Neuronal stem cell (in vitro differentiated cells): ENCODE results near the gene TOMT. TPM values are rescaled to one million over a fixed set of nuclear protein-coding genes. Genes with fewer than 3 reads are reported as not detected.

Source experiments
- DNase-seq: peaks from one replicate; pipeline ENCODE4 v3.0.0-alpha.2; 2013; ENCODE audit warnings: low spot score
- H2AFZ ChIP-seq: one replicate; pipeline ENCODE4 v1.6.1; 2013; ENCODE audit warnings: mild to moderate bottlenecking, low read length, inconsistent platforms
- H2AK5ac ChIP-seq: 2 replicates; pipeline ENCODE4 v1.6.1; 2013; ENCODE audit warnings: low read depth, mild to moderate bottlenecking, inconsistent platforms, low read length, moderate library complexity, mixed read lengths
- H2BK120ac ChIP-seq: 2 replicates; pipeline ENCODE4 v1.6.1; 2013; ENCODE audit warnings: low read depth, mild to moderate bottlenecking, inconsistent platforms, low read length, moderate library complexity, mixed read lengths
- H2BK12ac ChIP-seq: one replicate; pipeline ENCODE4 v1.6.1; 2013; ENCODE audit warnings: low read length, inconsistent platforms
- H2BK15ac ChIP-seq: 2 replicates; pipeline ENCODE4 v1.6.1; 2013; ENCODE audit warnings: mild to moderate bottlenecking, low read length, inconsistent platforms, mixed read lengths
- H2BK5ac ChIP-seq: one replicate; pipeline ENCODE4 v1.6.1; 2013; ENCODE audit warnings: inconsistent platforms, mild to moderate bottlenecking, low read length, moderate library complexity
- H3K14ac ChIP-seq: one replicate; pipeline ENCODE4 v1.6.1; 2013; ENCODE audit warnings: low read length, inconsistent platforms
- H3K18ac ChIP-seq: 2 replicates; pipeline ENCODE4 v1.6.1; 2013; ENCODE audit warnings: low read length, inconsistent platforms
- H3K23ac ChIP-seq: 2 replicates; pipeline ENCODE4 v1.6.1; 2013; ENCODE audit warnings: low read depth, mild to moderate bottlenecking, mixed read lengths, low read length, inconsistent platforms; ENCODE audit not compliant: poor library complexity
- H3K27ac ChIP-seq: replicated peaks from 3 replicates; pipeline ENCODE4 v1.5.1; 2013; ENCODE audit warnings: low read length, inconsistent platforms
- H3K27me3 ChIP-seq, 3 experiments: 2 replicates each; pipeline ENCODE4 v1.6.1; 2013; ENCODE audit warnings: low read length in 3 of 3, mild to moderate bottlenecking in 2 of 3, inconsistent platforms in 1 of 3, low read depth in 1 of 3, mixed read lengths in 1 of 3, moderate library complexity in 1 of 3; ENCODE audit not compliant: control insufficient read depth in 3 of 3, insufficient read depth in 3 of 3
- H3K36me3 ChIP-seq, 2 donors: replicated peaks in 1 of 2; 2 replicates each; pipeline ENCODE4 v1.6.1; 2013; ENCODE audit warnings: low read length in 2 of 2; ENCODE audit not compliant: control insufficient read depth in 2 of 2, insufficient read depth in 2 of 2
- H3K4ac ChIP-seq: 2 replicates; pipeline ENCODE4 v1.6.1; 2013; ENCODE audit warnings: inconsistent platforms, mild to moderate bottlenecking, low read length, moderate library complexity
- H3K4me1 ChIP-seq, 2 donors: 1 replicate in 1 of 2; 2 replicates in 1 of 2; pipeline ENCODE4 v1.6.1; 2013; ENCODE audit warnings: low read length in 2 of 2, low read depth in 1 of 2; ENCODE audit not compliant: control insufficient read depth in 2 of 2, insufficient read depth in 1 of 2
- H3K4me2 ChIP-seq: one replicate; pipeline ENCODE4 v1.6.1; 2013; ENCODE audit warnings: mild to moderate bottlenecking, low read length, inconsistent platforms; ENCODE audit not compliant: insufficient read depth, poor library complexity, severe bottlenecking
- H3K4me3 ChIP-seq, 2 donors: 2 replicates each; pipeline ENCODE4 v1.5.1; 2013; ENCODE audit warnings: low read length in 2 of 2, mild to moderate bottlenecking in 2 of 2, inconsistent platforms in 1 of 2, moderate library complexity in 1 of 2
- H3K79me1 ChIP-seq: one replicate; pipeline ENCODE4 v1.6.1; 2013; ENCODE audit warnings: low read depth, mild to moderate bottlenecking, inconsistent platforms, low read length, moderate library complexity
- H3K9ac ChIP-seq: one replicate; pipeline ENCODE4 v1.6.1; 2013; ENCODE audit warnings: mild to moderate bottlenecking, low read depth, low read length, inconsistent platforms; ENCODE audit not compliant: poor library complexity
- H3K9me3 ChIP-seq, 2 donors: replicated peaks in 1 of 2; 2 replicates each; pipeline versions ENCODE3 to v1.6.1; 2013; ENCODE audit warnings: low read length in 2 of 2, mild to moderate bottlenecking in 2 of 2, inconsistent platforms in 1 of 2, low read depth in 1 of 2, mixed read lengths in 1 of 2, moderate library complexity in 1 of 2; ENCODE audit not compliant: control insufficient read depth in 2 of 2, insufficient read depth in 1 of 2
- H4K8ac ChIP-seq: one replicate; pipeline ENCODE4 v1.6.1; 2013; ENCODE audit warnings: low read depth, mild to moderate bottlenecking, inconsistent platforms, low read length, moderate library complexity
- H4K91ac ChIP-seq: one replicate; pipeline ENCODE4 v1.6.1; 2013; ENCODE audit warnings: low read length, low read depth, mild to moderate bottlenecking, inconsistent platforms; ENCODE audit not compliant: poor library complexity
- WGBS, 2 donors: extraction: QIAGEN DNeasy Blood & Tissue Kit; methylation state at CpG; one replicate each; pipeline ENCODE4 v1.1.7; 2013; ENCODE audit warnings: missing lambda C conversion rate in 2 of 2, mixed read lengths in 1 of 2; ENCODE audit not compliant: insufficient read length in 2 of 2, insufficient replicate concordance in 1 of 2; ENCODE audit errors: extremely low coverage in 2 of 2; 5-methylcytosine and 5-hydroxymethylcytosine counted together
- polyA plus RNA-seq, 2 experiments: library from polyadenylated mRNA; stranded (reverse); fragments of 200-250 nt; gene quantifications; one replicate each; pipeline ENCODE4 v1.2.3, GENCODE V29; 2013

Gene TOMT, protein sequence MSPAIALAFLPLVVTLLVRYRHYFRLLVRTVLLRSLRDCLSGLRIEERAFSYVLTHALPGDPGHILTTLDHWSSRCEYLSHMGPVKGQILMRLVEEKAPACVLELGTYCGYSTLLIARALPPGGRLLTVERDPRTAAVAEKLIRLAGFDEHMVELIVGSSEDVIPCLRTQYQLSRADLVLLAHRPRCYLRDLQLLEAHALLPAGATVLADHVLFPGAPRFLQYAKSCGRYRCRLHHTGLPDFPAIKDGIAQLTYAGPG
- polyA plus RNA-seq (2013, experiment 1 of 2), result not detected
- polyA plus RNA-seq (2013, experiment 2 of 2), result not detected

DNA sequence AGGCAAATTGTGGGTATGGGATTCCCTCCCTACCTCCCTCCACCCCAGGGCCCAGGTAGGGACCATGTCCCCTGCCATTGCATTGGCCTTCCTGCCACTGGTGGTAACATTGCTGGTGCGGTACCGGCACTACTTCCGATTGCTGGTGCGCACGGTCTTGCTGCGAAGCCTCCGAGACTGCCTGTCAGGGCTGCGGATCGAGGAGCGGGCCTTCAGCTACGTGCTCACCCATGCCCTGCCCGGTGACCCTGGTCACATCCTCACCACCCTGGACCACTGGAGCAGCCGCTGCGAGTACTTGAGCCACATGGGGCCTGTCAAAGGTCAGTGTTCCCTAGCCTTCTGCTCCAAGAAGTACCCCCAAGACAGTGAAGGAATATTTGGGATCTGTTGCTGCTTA is at the start of gene TOMT:
TOMT (plus strand) TSS at position 37 of the 400 bp plus-strand sequence; CDS start at position 65, 28 bp downstream.
- Histone ChIP-seq H2AK5ac (peak within 1 kb of the TSS; percentile 51), H4K91ac (no peak within 1 kb of the TSS), H3K18ac (no peak within 1 kb of the TSS), H3K4me1 (peaks cover 9 to 11% of the 10 kb centered on the region in 2 donors), H3K79me1 (peaks cover 4% of the 10 kb centered on the region), H2AFZ (no peak within 1 kb of the TSS), H3K14ac (no peak within 1 kb of the TSS), H2BK5ac (no peak within 1 kb of the TSS), H3K9ac (no peak within 1 kb of the TSS), H2BK120ac (no peak within 1 kb of the TSS), H3K9me3 (no peaks in the 10 kb centered on the region), H3K23ac (no peak within 1 kb of the TSS), H2BK12ac (no peak within 1 kb of the TSS), H3K27me3 (no peaks in the 10 kb centered on the region), H2BK15ac (no peak within 1 kb of the TSS), H3K36me3 (peaks cover 8 to 32% of the 10 kb centered on the region in 2 donors), H3K4me2 (no peak within 1 kb of the TSS), H3K4ac (no peak within 1 kb of the TSS), H4K8ac (no peak within 1 kb of the TSS), H3K4me3 (no peak within 1 kb of the TSS), H3K27ac (no peak within 1 kb of the TSS)
- WGBS, 2 donors, result no CpG with 5 or more reads among the region's 14 CpGs
- DNase-seq, result no peak

DNA sequence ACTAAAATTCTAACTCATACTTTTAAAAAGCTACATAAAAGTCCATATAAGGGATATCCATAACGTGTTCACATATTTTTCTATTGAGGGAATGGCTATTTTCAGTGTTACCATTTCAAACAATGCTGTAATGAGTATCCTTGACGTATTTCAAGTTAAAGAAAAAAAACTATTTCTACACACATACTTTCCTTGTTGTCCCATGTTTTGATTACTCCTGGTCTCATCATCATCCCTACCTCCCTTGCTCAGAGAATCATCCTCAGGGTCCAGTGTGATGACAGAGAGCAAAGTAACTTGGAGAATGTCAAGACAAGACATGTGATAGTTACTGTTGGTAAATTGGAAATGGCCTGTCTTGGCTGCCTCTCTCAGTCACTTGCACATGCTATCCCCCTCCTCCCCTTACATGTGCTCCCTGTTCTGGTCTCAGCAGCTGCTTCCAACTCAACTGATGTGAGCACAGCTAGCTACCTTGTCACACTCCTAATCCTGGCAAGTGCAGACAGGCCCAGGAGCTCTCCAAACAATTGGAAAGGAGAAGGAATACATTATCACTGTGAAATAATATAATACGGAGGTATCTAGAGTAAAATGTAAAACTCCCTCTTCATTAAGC is 47.2 kb upstream of the TOMT start:
- no peak overlapping the region for H2AK5ac ChIP-seq
- H2BK15ac ChIP-seq, result no peak overlapping the region
- H3K4me3 ChIP-seq, result no peak overlapping the region
- no peak overlapping the region for H3K27ac ChIP-seq
- no peak overlapping the region for H3K4me2 ChIP-seq
- no peaks in the 10 kb centered on the region for H3K9me3 ChIP-seq
- peaks cover 4% of the 10 kb centered on the region for H3K79me1 ChIP-seq
- no peak overlapping the region for H2BK120ac ChIP-seq
- H3K9ac ChIP-seq, result no peak overlapping the region
- no peak overlapping the region for H3K4ac ChIP-seq
- H4K91ac ChIP-seq, result no peak overlapping the region
- no peak overlapping the region for H3K14ac ChIP-seq
- H4K8ac ChIP-seq, result no peak overlapping the region
- H3K36me3 ChIP-seq, result peaks cover 4 to 53% of the 10 kb centered on the region in 2 donors
- H3K27me3 ChIP-seq, result peaks cover 0 to 2% (median 0%) of the 10 kb centered on the region in 3 experiments
- H3K23ac ChIP-seq, result no peak overlapping the region
- H2BK5ac ChIP-seq, result no peak overlapping the region
- no peak overlapping the region for H3K18ac ChIP-seq
- no peak for DNase-seq
- H2BK12ac ChIP-seq, result no peak overlapping the region
- WGBS, 2 donors, result no CpG with 5 or more reads among the region's 3 CpGs
- H3K4me1 ChIP-seq, result no peaks in the 10 kb centered on the region
- no peak overlapping the region for H2AFZ ChIP-seq

- Histone ChIP-seq H2BK120ac (no peak overlapping the region), H4K91ac (no peak overlapping the region), H2BK5ac (no peak overlapping the region), H3K4me1 (peaks cover 0 to 1% of the 10 kb centered on the region in 2 donors), H3K9ac (no peak overlapping the region), H3K4me2 (no peak overlapping the region), H3K79me1 (peaks cover 4% of the 10 kb centered on the region), H3K27ac (no peak overlapping the region), H2BK15ac (no peak overlapping the region), H3K18ac (no peak overlapping the region), H2AK5ac (no peak overlapping the region), H3K23ac (no peak overlapping the region), H3K4ac (no peak overlapping the region), H3K4me3 (no peak overlapping the region), H4K8ac (no peak overlapping the region), H3K14ac (no peak overlapping the region), H3K27me3 (peaks cover 0 to 2% (median 0%) of the 10 kb centered on the region in 3 experiments), H2AFZ (no peak overlapping the region), H3K36me3 (peaks cover 5 to 74% of the 10 kb centered on the region in 2 donors), H2BK12ac (no peak overlapping the region), H3K9me3 (no peaks in the 10 kb centered on the region)
- no CpG with 5 or more reads among the region's 5 CpGs for WGBS, 2 donors
- no peak for DNase-seq
Observed at GRCh38 chr11:72061739-72062396, 43.9 kb upstream of the TOMT start.

- Histone ChIP-seq H3K9me3 (no peaks in the 10 kb centered on the region), H2BK15ac (no peak overlapping the region), H2AFZ (no peak overlapping the region), H3K27me3 (no peaks in the 10 kb centered on the region), H3K27ac (no peak overlapping the region), H3K9ac (no peak overlapping the region), H3K4me3 (no peak overlapping the region), H3K4me2 (no peak overlapping the region), H3K4me1 (peaks cover 5 to 13% of the 10 kb centered on the region in 2 donors), H2BK120ac (no peak overlapping the region), H2AK5ac (no peak overlapping the region), H4K8ac (no peak overlapping the region), H3K4ac (no peak overlapping the region), H3K79me1 (peaks cover 4% of the 10 kb centered on the region), H2BK12ac (no peak overlapping the region), H3K18ac (no peak overlapping the region), H3K23ac (no peak overlapping the region), H3K14ac (no peak overlapping the region), H2BK5ac (no peak overlapping the region), H3K36me3 (peaks cover 7 to 69% of the 10 kb centered on the region in 2 donors), H4K91ac (no peak overlapping the region)
- no peak for DNase-seq
Observed at GRCh38 chr11:72066855-72067254, 38.9 kb upstream of the TOMT start.
